Neural crest cell (in vitro differentiated cells): Measurements from ENCODE around the gene TRMT11. TPM values are rescaled to one million over a fixed set of nuclear protein-coding genes. Genes with fewer than 3 reads are reported as not detected.
A peak's percentile ranks its signal among the peaks of the same experiment; 100 is the strongest.

Experiments used
- DNase-seq: peaks from one replicate; pipeline ENCODE4 v3.0.0; 2021; ENCODE audit warnings: low read depth, mixed read lengths, low spot score
- H3K27ac Mint-ChIP-seq: one replicate; pipeline ENCODE4 v1.8.0; 2021; ENCODE audit warnings: mild to moderate bottlenecking, mixed read lengths; ENCODE audit not compliant: unreplicated experiment
- H3K27me3 Mint-ChIP-seq: 2 replicates; pipeline ENCODE4 v1.8.0; 2021; ENCODE audit warnings: low read depth, mild to moderate bottlenecking, mixed read lengths
- H3K36me3 Mint-ChIP-seq: 2 replicates; pipeline ENCODE4 v1.8.0; 2021; ENCODE audit warnings: low read depth, mild to moderate bottlenecking, mixed read lengths
- H3K4me1 Mint-ChIP-seq: 2 replicates; pipeline ENCODE4 v1.8.0; 2021; ENCODE audit warnings: mixed read lengths
- H3K4me3 Mint-ChIP-seq: one replicate; pipeline ENCODE4 v1.8.0; 2021; ENCODE audit warnings: mild to moderate bottlenecking, mixed read lengths
- H3K9me3 Mint-ChIP-seq: 2 replicates; pipeline ENCODE4 v1.8.0; 2021; ENCODE audit warnings: mixed read lengths
- CTCF ChIP-seq: fragments of 200-600 bp; sonication (generic); conservative IDR thresholded peaks from 2 replicates; pipeline ENCODE4 v1.5.0; 2021; ENCODE audit warnings: antibody characterized with exemption, mild to moderate bottlenecking
- total RNA-seq: library from RNA; stranded (reverse); gene quantifications from 2 replicates; pipeline ENCODE4 v1.2.1, GENCODE V29; 2021

Gene TRMT11
- total RNA-seq, 1 donor from 2014 or later: 31.0 TPM

GRCh38 chr6:125985979-125986300 is 400 bp upstream of the TRMT11 start:
- TF ChIP-seq CTCF: no peak
- no peaks in the 10 kb centered on the region for H3K36me3 Mint-ChIP-seq
- H3K27me3 Mint-ChIP-seq: no peaks in the 10 kb centered on the region
- no peaks in the 10 kb centered on the region for H3K9me3 Mint-ChIP-seq
- DNase-seq: no peak
- H3K27ac Mint-ChIP-seq: no peak overlapping the region
- no peak overlapping the region for H3K4me3 Mint-ChIP-seq
- no peaks in the 10 kb centered on the region for H3K4me1 Mint-ChIP-seq

GRCh38 chr6:125987026-125987617 is 782 bp downstream of the TRMT11 start:
- H3K9me3 Mint-ChIP-seq: no peaks in the 10 kb centered on the region
- H3K4me1 Mint-ChIP-seq: no peaks in the 10 kb centered on the region
- no peak overlapping the region for H3K4me3 Mint-ChIP-seq
- no peak overlapping the region for H3K27ac Mint-ChIP-seq
- H3K27me3 Mint-ChIP-seq: no peaks in the 10 kb centered on the region
- no peak for DNase-seq
- no peak for TF ChIP-seq CTCF
- no peaks in the 10 kb centered on the region for H3K36me3 Mint-ChIP-seq

GRCh38 chr6:125988280-125988679 is 1.9 kb downstream of the TRMT11 start:
- H3K4me1 Mint-ChIP-seq: no peaks in the 10 kb centered on the region
- no peak overlapping the region for H3K4me3 Mint-ChIP-seq
- no peak for DNase-seq
- no peaks in the 10 kb centered on the region for H3K9me3 Mint-ChIP-seq
- no peak overlapping the region for H3K27ac Mint-ChIP-seq
- TF ChIP-seq CTCF: no peak
- H3K27me3 Mint-ChIP-seq: no peaks in the 10 kb centered on the region
- H3K36me3 Mint-ChIP-seq: no peaks in the 10 kb centered on the region

GRCh38 chr6:125989631-125990030 is 3.3 kb downstream of the TRMT11 start:
- Mint-ChIP-seq H3K4me3 (peak overlapping the region; percentile 41), H3K4me1 (no peaks in the 10 kb centered on the region), H3K27ac (no peak overlapping the region), H3K36me3 (no peaks in the 10 kb centered on the region), H3K27me3 (no peaks in the 10 kb centered on the region), H3K9me3 (no peaks in the 10 kb centered on the region)
- DNase-seq: no peak
- TF ChIP-seq CTCF: no peak

- Mint-ChIP-seq H3K27ac (no peak overlapping the region), H3K27me3 (no peaks in the 10 kb centered on the region), H3K4me1 (peaks cover 5% of the 10 kb centered on the region), H3K4me3 (no peak overlapping the region), H3K36me3 (peaks cover 3% of the 10 kb centered on the region), H3K9me3 (no peaks in the 10 kb centered on the region)
- no peak for TF ChIP-seq CTCF
- DNase-seq: no peak
Observed at GRCh38 chr6:125991653-125992052, 5.3 kb downstream of the TRMT11 start.
